ENCODE results near the gene FMOD.
A peak's percentile ranks its signal among the peaks of the same experiment; 100 is the strongest.

Gene FMOD

DNA sequence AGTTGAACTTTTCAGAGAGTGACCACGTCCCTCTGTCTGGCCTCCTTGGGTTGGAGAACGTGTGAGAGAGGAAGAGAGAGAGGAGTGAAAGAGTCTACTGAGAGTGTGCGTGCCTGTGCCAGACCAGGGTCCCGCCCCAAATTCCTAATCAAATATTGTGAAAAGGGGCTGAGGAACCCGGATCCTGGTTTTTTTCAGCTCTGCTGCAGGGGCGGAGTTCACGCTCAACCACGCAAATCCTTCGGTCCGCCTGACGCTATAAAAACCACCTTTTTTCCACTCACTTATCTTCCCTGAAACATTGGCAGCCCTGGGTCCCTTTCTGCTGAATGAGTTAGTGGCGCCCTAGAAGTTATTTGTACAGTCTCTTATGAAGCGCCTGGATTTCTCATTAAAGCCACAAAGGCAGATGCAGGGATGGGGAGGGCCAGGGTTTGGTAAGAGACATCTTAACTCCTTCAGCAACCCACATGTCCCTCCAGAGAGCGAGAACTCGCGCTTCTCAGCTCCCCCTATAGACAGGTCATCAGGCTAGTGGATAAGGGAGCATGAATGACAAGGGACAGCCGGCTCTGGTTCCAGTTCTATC lies at the start of gene FMOD:
Gene FMOD, minus strand, starts transcription at position 86 of the 589 bp plus-strand sequence. CDS start 2,852 bp downstream, outside the sequence.
- DNase-seq, result no peak

DNA sequence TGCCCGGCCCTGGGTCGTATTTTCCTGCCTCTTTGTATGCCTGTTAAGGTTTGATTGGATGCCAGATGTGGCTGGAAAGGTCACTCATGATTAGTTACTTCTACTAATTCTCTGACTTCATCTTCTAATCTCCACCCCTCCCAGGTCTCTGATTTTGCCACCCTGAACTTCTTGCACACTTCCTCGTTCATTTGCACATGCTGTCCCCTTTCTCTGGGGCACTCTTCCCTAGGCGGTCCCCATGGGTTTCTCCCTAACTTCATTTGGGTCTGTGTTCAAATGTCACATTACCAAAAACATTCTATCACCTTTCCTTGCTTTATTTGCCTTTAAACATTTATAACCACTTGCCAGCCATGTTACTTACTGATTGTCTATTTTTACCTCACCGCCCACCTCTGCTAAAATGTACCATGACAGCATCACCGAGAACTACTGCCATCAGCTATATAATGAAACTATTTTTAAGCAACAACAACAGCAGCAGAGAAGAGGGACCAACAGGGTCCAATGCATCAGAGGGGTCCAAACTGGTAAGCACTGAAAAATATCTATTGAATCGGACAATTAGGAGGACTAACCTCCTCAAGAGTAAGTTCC lies 45.8 kb upstream of the FMOD start:
- no peak for DNase-seq

GRCh38 chr1:203395751-203396150 lies 44.8 kb upstream of the FMOD start:
- DNase-seq, result no peak

- DNase-seq, result no peak
Measured at GRCh38 chr1:203390298-203390697, 39.4 kb upstream of the FMOD start.

DNA sequence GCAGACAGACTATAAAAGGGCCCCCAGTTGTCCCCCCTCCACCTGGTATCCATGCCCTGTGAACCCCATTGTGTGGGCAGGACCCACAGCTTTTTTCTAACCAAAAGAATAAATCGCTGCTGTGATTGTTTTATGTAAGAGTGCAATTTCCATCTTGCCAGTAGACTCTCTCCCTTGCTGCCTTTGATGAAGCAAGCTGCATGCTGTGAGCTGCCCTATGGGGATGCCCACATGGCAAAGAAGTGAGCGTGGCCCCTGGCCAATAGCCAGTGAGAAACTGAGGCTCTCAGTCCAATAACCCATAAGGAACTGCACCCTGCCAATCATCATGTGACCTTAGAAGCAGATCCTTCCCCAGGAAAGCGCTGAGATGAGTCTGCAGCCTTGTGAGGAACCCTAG lies 37.8 kb upstream of the FMOD start:
- DNase-seq, result no peak

DNA sequence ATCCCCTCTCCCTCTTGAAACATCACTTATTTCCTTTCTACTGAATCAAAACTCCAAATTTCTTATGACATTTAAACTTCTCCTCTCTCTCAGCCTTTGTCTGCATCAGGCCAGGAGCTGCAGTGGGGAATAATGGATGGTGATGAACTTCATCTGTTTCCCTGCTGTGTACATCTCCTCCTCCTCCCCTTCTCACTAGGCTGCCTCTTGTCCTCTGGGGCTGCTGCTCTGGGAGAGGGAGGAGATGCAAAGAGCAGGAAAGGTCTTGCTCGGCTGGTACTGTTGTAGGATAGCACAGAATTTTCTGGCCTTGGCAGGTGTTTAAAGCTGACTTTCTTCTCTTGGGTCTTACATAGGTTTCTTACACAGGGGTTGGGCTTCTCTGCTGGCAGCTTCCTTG lies 31.1 kb upstream of the FMOD start:
- DNase-seq, result no peak

DNA sequence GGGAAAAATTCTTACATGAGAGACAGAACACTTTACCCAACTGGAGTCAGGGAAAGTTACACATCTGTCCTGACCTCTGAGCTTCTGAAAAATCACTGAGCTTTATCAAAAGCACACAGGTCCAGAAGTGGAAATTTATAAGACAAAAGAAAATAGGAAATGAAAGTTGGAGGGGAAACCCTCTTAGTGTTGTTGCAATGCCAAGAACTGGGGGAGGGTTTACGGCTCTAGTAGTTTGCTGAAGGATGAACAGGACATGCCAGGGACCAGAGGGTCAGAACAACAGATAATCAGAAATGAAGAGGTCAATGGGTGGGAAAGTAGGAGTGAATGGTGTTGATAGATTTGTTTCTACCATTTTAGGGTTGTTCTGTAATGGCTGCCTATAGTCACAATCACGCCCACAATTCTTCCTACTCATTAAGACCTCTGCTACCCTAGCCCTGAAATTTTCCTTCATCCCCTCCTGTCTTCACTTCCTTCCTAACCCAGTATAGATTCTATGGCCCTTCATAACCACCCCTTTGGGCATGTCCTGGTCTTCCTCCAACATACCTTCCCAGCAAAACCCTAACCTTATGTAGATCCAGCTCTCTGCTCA lies 30.3 kb upstream of the FMOD start:
- peak in 1 of 2 donors; percentile 22 for DNase-seq

DNA sequence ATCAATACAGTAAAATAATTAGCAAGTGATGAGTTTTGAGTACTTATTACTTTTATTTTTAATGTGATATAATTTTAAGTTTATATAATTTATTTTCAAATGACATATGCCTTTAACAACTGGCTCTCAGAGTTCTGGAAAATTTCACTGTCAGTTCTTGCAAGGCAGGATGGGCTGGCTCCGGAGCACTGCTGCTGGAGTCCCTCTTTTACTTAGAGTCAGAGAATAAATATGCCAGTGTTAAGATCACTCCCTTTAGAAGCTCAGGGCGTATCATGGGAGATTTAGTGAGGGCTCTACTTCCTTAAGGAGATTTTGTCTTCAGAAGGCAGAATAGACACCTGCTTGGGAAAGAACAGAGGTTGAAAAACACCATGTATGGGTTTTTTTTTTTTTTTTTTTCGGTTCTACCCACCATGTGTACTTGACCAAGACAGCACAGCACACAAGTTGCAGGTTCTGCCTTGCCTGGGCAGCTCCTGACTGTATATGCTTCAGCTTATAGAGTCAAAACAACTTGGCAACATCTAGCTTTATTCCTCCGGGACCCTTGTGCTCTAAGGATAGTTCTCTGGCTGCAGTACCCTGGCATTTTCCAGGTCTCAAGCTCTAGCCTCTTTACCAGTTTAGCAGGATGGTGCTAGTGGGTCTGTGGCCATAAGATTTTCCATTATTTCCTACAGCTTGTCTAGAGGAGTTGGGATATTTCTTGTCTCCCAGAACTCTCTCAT lies 29.7 kb upstream of the FMOD start:
- DNase-seq, result no peak

DNA sequence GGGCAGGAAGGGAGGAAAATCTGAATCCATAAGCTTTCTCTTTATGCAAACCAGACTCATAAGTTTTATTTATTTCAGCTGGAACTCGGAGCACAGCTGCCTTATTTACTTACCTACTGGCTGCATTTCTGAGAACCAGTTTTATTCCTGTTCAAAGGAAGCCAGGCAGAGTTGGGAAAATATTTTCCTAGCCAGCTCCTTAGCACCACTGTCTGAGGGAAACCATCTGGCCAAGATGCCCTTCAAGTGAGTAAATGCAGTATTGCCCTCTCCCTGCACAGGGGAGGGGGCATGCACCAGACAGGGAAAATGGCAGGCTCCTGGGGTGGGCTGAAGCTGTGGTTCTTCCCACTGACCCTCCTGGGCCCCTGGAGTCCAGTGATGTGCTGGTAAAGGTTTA lies 28.9 kb upstream of the FMOD start:
- DNase-seq, result no peak

GRCh38 chr1:203378556-203379245 lies 27.8 kb upstream of the FMOD start:
- DNase-seq, result no peak

DNA sequence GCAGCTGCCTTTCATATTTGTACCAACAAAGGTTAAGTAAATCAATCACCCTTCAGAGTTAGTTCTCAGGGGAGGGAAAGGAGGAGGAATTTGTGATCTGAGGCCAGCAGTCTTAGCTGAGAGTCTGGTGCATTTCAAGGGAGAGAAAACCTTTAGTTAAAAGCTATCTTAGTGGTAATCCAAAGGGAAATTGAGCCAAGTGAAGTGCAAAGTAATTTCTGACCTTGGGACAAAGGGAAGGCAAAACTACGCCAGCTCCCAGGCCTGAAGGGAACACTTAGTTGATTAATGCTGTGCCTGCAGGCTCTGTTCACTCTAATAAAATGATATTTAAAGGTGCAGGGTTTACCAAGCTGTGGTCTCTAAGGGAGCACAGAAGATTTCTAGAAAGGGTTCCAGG lies 23.1 kb upstream of the FMOD start:
- no peak for DNase-seq

GRCh38 chr1:203373002-203373401 lies 22.1 kb upstream of the FMOD start:
- no peak for DNase-seq

DNA sequence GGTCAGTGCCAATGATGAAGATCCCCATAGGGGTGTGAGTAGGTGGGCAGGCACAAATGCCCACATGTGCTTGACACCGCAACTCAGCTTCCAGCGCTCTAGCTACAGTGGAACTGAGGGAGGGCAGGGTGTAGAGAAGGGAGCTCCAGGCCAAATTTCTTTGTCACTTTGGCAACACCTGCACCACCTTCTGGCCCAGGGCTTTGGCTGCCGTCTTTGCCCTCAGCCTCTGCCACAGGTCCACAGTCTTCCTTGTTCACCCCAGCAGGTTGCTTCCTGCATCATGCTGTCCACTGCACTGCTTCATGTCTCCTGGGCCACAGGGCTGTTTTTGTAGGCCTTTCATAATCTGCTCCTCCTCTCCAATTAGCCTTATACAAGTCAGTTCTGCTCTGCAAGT lies 20.4 kb upstream of the FMOD start:
- DNase-seq, result no peak

GRCh38 chr1:203369666-203370065 lies 18.7 kb upstream of the FMOD start:
- peak in 1 of 2 donors; percentile 11 for DNase-seq

DNA sequence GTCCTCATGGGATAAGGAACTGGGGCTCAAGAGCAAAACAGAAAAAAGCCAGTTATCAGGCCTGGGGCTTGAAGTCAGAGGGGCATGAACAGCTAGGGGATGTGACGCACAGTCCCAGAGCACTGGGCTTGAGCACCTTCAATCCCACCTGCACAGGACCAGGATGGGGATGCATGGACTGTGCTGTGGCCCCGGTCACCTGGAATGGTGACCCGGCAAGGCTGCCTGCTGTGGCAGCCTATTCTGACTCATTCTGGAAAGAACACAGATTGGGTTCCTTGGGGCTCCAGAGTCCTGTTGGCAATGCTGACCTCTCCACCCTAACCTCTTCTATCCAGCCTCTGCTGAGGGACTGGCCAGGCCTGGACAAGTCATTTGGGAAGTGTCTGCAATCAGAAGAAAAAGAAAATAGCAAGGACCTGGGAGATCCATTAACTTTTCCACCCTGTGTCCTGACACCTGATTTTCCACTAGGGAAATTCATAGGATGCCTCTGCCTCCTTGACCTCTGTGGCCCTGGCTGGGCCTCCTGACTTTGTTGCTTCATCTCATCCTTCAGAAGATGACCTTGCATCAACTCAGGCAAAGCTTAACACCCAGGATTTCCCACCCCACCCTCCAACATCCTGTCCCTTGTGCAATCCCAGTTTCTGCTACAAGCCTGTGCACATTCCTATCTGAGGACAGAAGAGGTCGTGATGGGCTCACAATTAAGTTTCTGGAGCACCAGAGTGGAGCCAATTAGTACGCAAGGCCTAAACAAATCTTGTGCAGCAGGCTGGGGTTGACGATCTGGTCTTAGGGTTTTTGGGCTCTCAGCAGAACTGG lies 17.9 kb upstream of the FMOD start:
- peak in 1 of 2 donors; percentile 56 for DNase-seq

DNA sequence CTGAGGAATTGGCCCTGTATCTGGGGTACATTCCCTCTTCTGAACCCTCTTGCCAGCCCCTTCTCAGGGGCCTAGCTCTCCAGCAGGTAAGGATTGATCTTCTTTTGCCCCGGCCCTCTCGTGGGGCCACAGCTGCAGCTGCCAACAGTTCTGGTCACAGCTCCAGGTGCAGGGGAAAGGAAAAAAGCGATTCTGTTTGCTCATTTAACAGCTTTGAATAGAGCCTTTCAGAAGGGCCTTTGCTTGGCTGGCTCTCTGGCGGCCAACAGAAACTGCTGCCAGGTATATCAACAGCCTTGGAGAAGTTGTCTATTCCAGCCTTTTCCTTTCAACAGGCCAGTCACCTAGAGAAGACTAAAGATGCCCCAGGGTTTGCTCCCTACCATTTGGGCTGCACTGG lies 16.1 kb upstream of the FMOD start:
- no peak for DNase-seq

GRCh38 chr1:203366476-203366875 lies 15.6 kb upstream of the FMOD start:
- DNase-seq, result no peak

DNA sequence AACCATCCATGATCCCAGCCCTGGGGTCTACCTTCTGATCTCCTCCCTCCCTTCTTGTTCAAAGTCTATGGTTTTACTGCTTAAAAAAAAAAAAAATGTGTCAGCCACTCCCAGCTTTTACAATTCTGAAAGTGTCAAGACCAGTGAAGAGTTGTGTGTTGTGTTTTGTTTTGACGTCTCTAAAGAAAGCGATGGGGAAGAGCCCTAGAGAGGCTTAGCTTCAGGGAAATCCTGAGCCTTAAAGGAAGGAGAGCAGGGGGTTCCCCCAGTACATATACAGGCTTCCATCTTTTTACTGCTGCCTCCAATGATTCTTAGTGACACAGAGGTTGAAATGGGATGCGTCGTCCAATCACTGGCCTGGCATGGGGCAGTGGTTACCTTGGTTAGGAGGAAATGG lies 13.9 kb upstream of the FMOD start:
- DNase-seq, result no peak

DNA sequence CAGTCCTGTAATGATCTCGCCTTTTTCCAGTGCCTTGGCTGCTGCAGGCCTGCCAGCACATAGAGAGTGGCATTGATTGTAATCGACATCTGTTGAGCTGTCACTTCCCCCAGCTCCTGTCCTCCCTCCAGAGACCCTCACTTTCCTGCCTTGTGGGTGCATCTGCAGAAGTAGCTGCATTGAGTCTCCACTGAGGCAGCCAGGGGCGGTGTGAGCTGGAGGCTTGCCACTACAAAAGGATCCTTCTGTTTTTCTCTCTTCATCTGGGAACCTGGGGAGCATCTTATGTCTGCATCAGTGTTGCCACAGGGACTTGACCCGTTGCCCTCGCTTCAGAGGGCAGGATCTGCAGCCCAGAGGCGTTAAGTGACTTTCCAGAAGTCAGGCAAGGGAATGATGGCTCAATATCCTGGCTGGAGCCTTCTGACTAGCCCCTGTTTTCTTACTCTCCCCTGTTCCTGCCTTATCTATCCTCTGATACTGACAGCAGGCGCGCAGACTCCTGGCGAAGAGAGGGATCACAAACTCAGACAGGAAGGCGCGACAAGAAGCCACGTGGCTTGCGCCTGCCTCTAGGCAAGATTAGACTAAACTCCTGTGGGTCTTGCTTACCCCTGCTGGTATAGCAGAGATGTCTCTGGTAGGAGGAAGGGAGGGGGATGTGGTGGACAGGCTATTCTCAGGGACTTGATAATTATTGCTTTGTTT lies 13.3 kb upstream of the FMOD start:
- no peak for DNase-seq

- DNase-seq, result no peak
Measured at GRCh38 chr1:203362720-203363025, 11.8 kb upstream of the FMOD start.

- peak in 1 of 2 donors; percentile 36 for DNase-seq
Measured at GRCh38 chr1:203361945-203362719, 11.2 kb upstream of the FMOD start.
